Esophagus squamous epithelium (tissue), 5 donors: Measurements from ENCODE around the gene VWA8. TPM values are rescaled to one million over a fixed set of nuclear protein-coding genes. Genes with fewer than 3 reads are reported as not detected.

Experiments
- DNase-seq: peaks from one replicate; lab custom pipeline; 2025; lab: John Stamatoyannopoulos, UW
- H3K27ac ChIP-seq, 4 donors: fragments of 200-600 bp; sonication (generic); one replicate each; pipeline ENCODE4 v1.5.1; 2016 to 2019; ENCODE audit warnings: mild to moderate bottlenecking in 1 of 4
- H3K27me3 ChIP-seq, 4 donors: fragments of 200-600 bp; sonication (generic); 1 replicate in 3 of 4; 2 replicates in 1 of 4; pipeline versions ENCODE4 v1.5.1 to v1.6.0; 2017 to 2021; ENCODE audit warnings: antibody characterized with exemption in 1 of 4
- H3K36me3 ChIP-seq, 3 donors: fragments of 200-600 bp; sonication (generic); one replicate each; pipeline ENCODE4 v1.5.1; 2016 to 2019
- H3K4me1 ChIP-seq, 3 donors: fragments of 200-600 bp; sonication (generic); one replicate each; pipeline ENCODE4 v1.5.1; 2017 to 2019
- H3K4me3 ChIP-seq, 4 donors: fragments of 200-600 bp; sonication (generic); 1 replicate in 3 of 4; 2 replicates in 1 of 4; pipeline ENCODE4 v1.5.1; 2016 to 2019; ENCODE audit warnings: mild to moderate bottlenecking in 2 of 4, moderate library complexity in 1 of 4
- H3K9me3 ChIP-seq, 3 donors: fragments of 200-600 bp; sonication (generic); one replicate each; pipeline ENCODE4 v1.5.1; 2016 to 2019
- CTCF ChIP-seq, 6 experiments: fragments of 450-650 bp in 4 of 6; fragments of 200-600 bp in 2 of 6; sonication (generic) in 2 of 6; IDR thresholded peaks; one replicate each; pipeline ENCODE4 v1.5.1; 2016 to 2019; ENCODE audit warnings: antibody characterized with exemption in 6 of 6, mild to moderate bottlenecking in 4 of 6, moderate library complexity in 4 of 6
- POLR2A ChIP-seq, 4 donors: fragments of 450-650 bp; IDR thresholded peaks; one replicate each; pipeline ENCODE4 v1.6.1; 2017; ENCODE audit warnings: antibody characterized with exemption in 4 of 4, mild to moderate bottlenecking in 4 of 4, moderate library complexity in 3 of 4
- WGBS, 2 donors: methylation state at CpG; one replicate each; pipeline ENCODE4 v1.1.5; 2018; 5-methylcytosine and 5-hydroxymethylcytosine counted together
- intact Hi-C: fragments of 100-400 bp; cut with DNase I; formaldehyde crosslinking; loops from one replicate; pipeline ENCODE4 v1.15.0; 2022
- total RNA-seq, 4 donors: library from RNA; depleted of rRNA; stranded (reverse); fragments of >200 nt; gene quantifications; one replicate each; pipeline ENCODE4 v1.1.0, GENCODE V29; 2016
- donor health status: DM: yes; HTN: yes; CAD: no.

Gene VWA8
- total RNA-seq, 4 donors from 2014 or later: 10.5 to 23.7 (median 17.3) TPM

GRCh38 chr13:41681587-41681986, 279.3 kb downstream of the VWA8 start:
- Histone ChIP-seq H3K9me3 (no peaks in the 10 kb centered on the region), H3K27me3 (no peaks in the 10 kb centered on the region), H3K27ac (no peak overlapping the region), H3K36me3 (peaks cover 0 to 55% (median 4%) of the 10 kb centered on the region in 3 donors), H3K4me3 (no peak overlapping the region), H3K4me1 (no peaks in the 10 kb centered on the region)
- intact Hi-C loops: no loop called here
- 85 to 92% methylated on average over 3 of the region's 3 CpGs for WGBS, 2 donors
- DNase-seq: no peak
- no peak for TF ChIP-seq POLR2A (IDR thresholded peaks at IDR 0.05)
- TF ChIP-seq CTCF (IDR thresholded peaks at IDR 0.05): no peak

GRCh38 chr13:41680900-41681299, 280.0 kb downstream of the VWA8 start:
- Histone ChIP-seq H3K27ac (no peak overlapping the region), H3K4me1 (no peaks in the 10 kb centered on the region), H3K27me3 (no peaks in the 10 kb centered on the region), H3K9me3 (no peaks in the 10 kb centered on the region), H3K36me3 (peaks cover 0 to 54% (median 4%) of the 10 kb centered on the region in 3 donors), H3K4me3 (no peak overlapping the region)
- intact Hi-C loops: no loop called here
- WGBS, 2 donors: 98 to 100% methylated on average over 2 of the region's 2 CpGs
- no peak for TF ChIP-seq CTCF (IDR thresholded peaks at IDR 0.05)
- TF ChIP-seq POLR2A (IDR thresholded peaks at IDR 0.05): no peak
- DNase-seq: no peak

- Histone ChIP-seq H3K27ac (no peak overlapping the region), H3K27me3 (no peaks in the 10 kb centered on the region), H3K4me3 (no peak overlapping the region), H3K9me3 (no peaks in the 10 kb centered on the region), H3K4me1 (no peaks in the 10 kb centered on the region), H3K36me3 (peaks cover 0 to 34% (median 0%) of the 10 kb centered on the region in 3 donors)
- intact Hi-C loops: no loop called here
- TF ChIP-seq CTCF (IDR thresholded peaks at IDR 0.05) (no peak), POLR2A (IDR thresholded peaks at IDR 0.05) (no peak)
- WGBS, 2 donors: 21 to 38% methylated on average over 1 of the region's 1 CpG
- DNase-seq: no peak
Observed at GRCh38 chr13:41678848-41679247, 282.1 kb downstream of the VWA8 start.

DNA sequence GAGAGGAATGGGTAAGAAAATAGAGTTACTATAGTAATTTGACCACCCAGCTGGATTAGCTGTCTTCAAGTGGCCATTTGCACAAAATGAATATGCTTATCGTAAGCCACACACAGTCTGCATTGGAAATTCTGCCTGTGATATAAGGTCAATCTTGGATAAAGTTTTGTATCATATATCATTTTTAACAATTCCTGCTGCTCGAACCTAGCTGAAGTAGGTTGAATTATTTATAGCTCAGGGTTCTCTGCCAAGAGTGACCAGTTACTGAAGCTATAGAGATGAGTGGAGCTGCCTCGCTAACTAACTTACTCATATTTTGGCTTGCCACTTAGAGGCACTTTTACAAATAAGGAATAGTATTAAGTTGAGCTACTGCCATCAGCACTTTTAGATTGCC, 282.7 kb downstream of the VWA8 start:
- Histone ChIP-seq H3K4me1 (no peaks in the 10 kb centered on the region), H3K36me3 (peaks cover 0 to 28% (median 0%) of the 10 kb centered on the region in 3 donors), H3K9me3 (no peaks in the 10 kb centered on the region), H3K4me3 (no peak overlapping the region), H3K27ac (no peak overlapping the region), H3K27me3 (no peaks in the 10 kb centered on the region)
- intact Hi-C loops: no loop called here
- WGBS, 2 donors: 75 to 96% methylated on average over 3 of the region's 3 CpGs
- DNase-seq: no peak
- TF ChIP-seq POLR2A (IDR thresholded peaks at IDR 0.05): no peak

GRCh38 chr13:41675306-41675705, 285.6 kb downstream of the VWA8 start:
- Histone ChIP-seq H3K36me3 (peaks cover 0 to 8% (median 0%) of the 10 kb centered on the region in 3 donors), H3K27me3 (no peaks in the 10 kb centered on the region), H3K9me3 (no peaks in the 10 kb centered on the region), H3K4me3 (no peak overlapping the region), H3K4me1 (no peaks in the 10 kb centered on the region), H3K27ac (no peak overlapping the region)
- intact Hi-C loops: no loop called here
- WGBS, 2 donors: 84 to 91% methylated on average over 3 of the region's 3 CpGs
- TF ChIP-seq POLR2A (IDR thresholded peaks at IDR 0.05) (no peak), CTCF (IDR thresholded peaks at IDR 0.05) (no peak)
- no peak for DNase-seq

DNA sequence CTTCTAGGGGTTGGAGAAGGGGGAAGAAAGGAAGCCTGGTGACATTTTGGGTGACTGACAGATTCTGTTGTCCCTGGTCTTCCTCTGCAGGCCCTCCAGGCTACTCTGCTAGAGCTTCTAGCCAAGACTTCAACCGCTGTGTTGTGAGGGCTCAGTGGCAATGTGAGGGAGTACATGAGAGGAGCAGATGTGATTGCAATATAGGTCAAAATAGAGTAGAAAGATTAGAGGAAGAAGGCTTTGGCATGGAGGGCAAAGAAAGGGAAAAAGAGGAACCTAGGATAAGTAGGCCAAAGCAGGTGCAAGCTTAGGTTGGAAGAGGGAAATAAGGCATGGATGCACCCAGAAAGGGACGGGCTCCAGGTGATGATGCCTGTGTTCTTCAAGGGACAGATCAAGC, 286.7 kb downstream of the VWA8 start:
- no peak for TF ChIP-seq POLR2A (IDR thresholded peaks at IDR 0.05)
- TF ChIP-seq CTCF (IDR thresholded peaks at IDR 0.05): no peak
- H3K27ac ChIP-seq: no peak overlapping the region
- H3K27me3 ChIP-seq: no peaks in the 10 kb centered on the region
- H3K4me3 ChIP-seq: no peak overlapping the region
- H3K4me1 ChIP-seq: no peaks in the 10 kb centered on the region
- no peak for DNase-seq
- H3K9me3 ChIP-seq: no peaks in the 10 kb centered on the region
- 44 to 46% methylated on average over 2 of the region's 2 CpGs for WGBS, 2 donors
- H3K36me3 ChIP-seq: peaks cover 0 to 12% (median 0%) of the 10 kb centered on the region in 3 donors
- intact Hi-C loops: no loop called here
